Liver (tissue), 9 donors: ENCODE results near the gene WSCD2. TPM values are rescaled to one million over a fixed set of nuclear protein-coding genes. Genes with fewer than 3 reads are reported as not detected.

Experiments used
- DNase-seq: peaks from one replicate; pipeline ENCODE4 v3.0.0-alpha.2; 2017; ENCODE audit warnings: low spot score
- H3K27ac ChIP-seq, 2 donors: one replicate each; pipeline ENCODE4 v1.7.0; 2013; ENCODE audit warnings: inconsistent platforms in 2 of 2, low read length in 2 of 2, control low read depth in 1 of 2, low read depth in 1 of 2, mild to moderate bottlenecking in 1 of 2
- H3K27me3 ChIP-seq, 4 donors: one replicate each; pipeline versions ENCODE4 v1.6.1 to v1.7.0; 2013; ENCODE audit warnings: low read length in 3 of 4, inconsistent platforms in 1 of 4, mild to moderate bottlenecking in 1 of 4, moderate library complexity in 1 of 4; ENCODE audit not compliant: control insufficient read depth in 4 of 4, insufficient read depth in 4 of 4
- H3K36me3 ChIP-seq, 4 donors: one replicate each; pipeline versions ENCODE4 v1.6.1 to v1.7.0; 2013; ENCODE audit warnings: low read length in 3 of 4, mild to moderate bottlenecking in 3 of 4, low read depth in 1 of 4, moderate library complexity in 1 of 4; ENCODE audit not compliant: control insufficient read depth in 4 of 4, insufficient read depth in 3 of 4
- H3K4me1 ChIP-seq, 4 donors: one replicate each; pipeline versions ENCODE4 v1.6.1 to v1.7.0; 2013; ENCODE audit warnings: low read length in 3 of 4, mild to moderate bottlenecking in 3 of 4, moderate library complexity in 1 of 4; ENCODE audit not compliant: control insufficient read depth in 4 of 4, insufficient read depth in 4 of 4
- H3K4me3 ChIP-seq, 3 donors: one replicate each; pipeline versions ENCODE4 v1.6.1 to v1.7.0; 2013; ENCODE audit warnings: low read length in 3 of 3, control low read depth in 1 of 3, low read depth in 1 of 3, mild to moderate bottlenecking in 1 of 3
- H3K9ac ChIP-seq, 2 donors: one replicate each; pipeline ENCODE4 v1.7.0; 2013; ENCODE audit warnings: low read length in 2 of 2, mild to moderate bottlenecking in 2 of 2, moderate library complexity in 2 of 2, control low read depth in 1 of 2, low read depth in 1 of 2
- H3K9me3 ChIP-seq, 4 donors: one replicate each; pipeline versions ENCODE4 v1.6.1 to v1.7.0; 2013; ENCODE audit warnings: low read length in 3 of 4; ENCODE audit not compliant: control insufficient read depth in 4 of 4
- EGR1 ChIP-seq, 2 donors: IDR thresholded peaks; 2 replicates each; pipeline ENCODE4 v1.6.1; 2016 to 2018; ENCODE audit warnings: antibody characterized with exemption in 2 of 2, low read depth in 2 of 2
- FOXA1 ChIP-seq: IDR thresholded peaks from 2 replicates; pipeline ENCODE4 v1.6.1; 2016; ENCODE audit warnings: antibody characterized with exemption
- FOXA2 ChIP-seq: IDR thresholded peaks from 2 replicates; pipeline ENCODE4 v1.6.1; 2016; ENCODE audit warnings: antibody characterized with exemption
- GABPA ChIP-seq, 2 donors: IDR thresholded peaks in 1 of 2; conservative IDR thresholded peaks in 1 of 2; 2 replicates each; pipeline ENCODE4 v1.6.1; 2016; ENCODE audit warnings: antibody characterized with exemption in 2 of 2, mild to moderate bottlenecking in 1 of 2, moderate library complexity in 1 of 2
- HNF4A ChIP-seq, 2 donors: conservative IDR thresholded peaks; 2 replicates each; pipeline ENCODE4 v1.6.1; 2016; ENCODE audit warnings: antibody characterized with exemption in 2 of 2, mild to moderate bottlenecking in 2 of 2
- HNF4G ChIP-seq: IDR thresholded peaks from 2 replicates; pipeline ENCODE4 v1.6.1; 2016; ENCODE audit warnings: antibody characterized with exemption
- JUND ChIP-seq, 2 donors: IDR thresholded peaks; 2 replicates each; pipeline ENCODE4 v1.6.1; 2016; ENCODE audit warnings: antibody characterized with exemption in 2 of 2
- RAD21 ChIP-seq, 2 donors: IDR thresholded peaks; 2 replicates each; pipeline ENCODE4 v1.6.1; 2016; ENCODE audit warnings: antibody characterized with exemption in 2 of 2, mild to moderate bottlenecking in 2 of 2
- RXRA ChIP-seq, 2 donors: IDR thresholded peaks; 2 replicates each; pipeline ENCODE4 v1.6.1; 2017 to 2018; ENCODE audit warnings: antibody characterized with exemption in 2 of 2, mild to moderate bottlenecking in 1 of 2
- SP1 ChIP-seq: IDR thresholded peaks from 2 replicates; pipeline ENCODE4 v1.6.1; 2018; ENCODE audit warnings: antibody characterized with exemption, mild to moderate bottlenecking
- TAF1 ChIP-seq: conservative IDR thresholded peaks from 2 replicates; pipeline ENCODE4 v1.6.1; 2016; ENCODE audit warnings: antibody characterized with exemption, mild to moderate bottlenecking
- YY1 ChIP-seq: IDR thresholded peaks from 2 replicates; pipeline ENCODE4 v1.6.1; 2016; ENCODE audit warnings: antibody characterized with exemption, mild to moderate bottlenecking
- WGBS: extraction: QIAGEN DNeasy Blood & Tissue Kit; methylation state at CpG from one replicate; pipeline ENCODE4 v1.1.7; 2013; 5-methylcytosine and 5-hydroxymethylcytosine counted together
- polyA plus RNA-seq, 2 donors: library from polyadenylated mRNA; stranded (reverse) in 1 of 2; unstranded in 1 of 2; fragments of 200-250 nt in 1 of 2; fragments of >200 nt in 1 of 2; fragmentation: Nextera tagmentation in 1 of 2; extraction: Ambion mirVana in 1 of 2; gene quantifications; one replicate each; pipeline versions ENCODE4 v1.2.1 to v1.2.3, GENCODE V29; 2013 to 2015
- total RNA-seq, 2 donors: library from RNA; depleted of rRNA; stranded (reverse); fragments of >200 nt; gene quantifications; one replicate each; pipeline ENCODE4 v1.2.3, GENCODE V29; 2014
- TF ChIP-seq, protein P1 (sequence below): IDR thresholded peaks from 2 replicates; pipeline ENCODE4 v1.6.1; 2016; ENCODE audit warnings: antibody characterized with exemption, mild to moderate bottlenecking
- TF ChIP-seq, protein P2 (sequence below): IDR thresholded peaks from 2 replicates; pipeline ENCODE4 v1.6.1; 2016; ENCODE audit warnings: antibody characterized with exemption
- TF ChIP-seq, protein P3 (sequence below): IDR thresholded peaks from 2 replicates; pipeline ENCODE4 v1.6.1; 2016; ENCODE audit warnings: antibody characterized with exemption
- TF ChIP-seq, protein P4 (sequence below): IDR thresholded peaks from 2 replicates; pipeline ENCODE4 v1.6.1; 2016; ENCODE audit warnings: antibody characterized with exemption
- donor health status: healthy.
- donor health status: healthy.
- donor health status: healthy.
- donor health status: healthy.
- donor health status: healthy.

WSCD2 gene
- total and polyA plus RNA-seq, 4 donors: under 0.01 to 0.09 (median 0.05) TPM; not detected in 1

DNA sequence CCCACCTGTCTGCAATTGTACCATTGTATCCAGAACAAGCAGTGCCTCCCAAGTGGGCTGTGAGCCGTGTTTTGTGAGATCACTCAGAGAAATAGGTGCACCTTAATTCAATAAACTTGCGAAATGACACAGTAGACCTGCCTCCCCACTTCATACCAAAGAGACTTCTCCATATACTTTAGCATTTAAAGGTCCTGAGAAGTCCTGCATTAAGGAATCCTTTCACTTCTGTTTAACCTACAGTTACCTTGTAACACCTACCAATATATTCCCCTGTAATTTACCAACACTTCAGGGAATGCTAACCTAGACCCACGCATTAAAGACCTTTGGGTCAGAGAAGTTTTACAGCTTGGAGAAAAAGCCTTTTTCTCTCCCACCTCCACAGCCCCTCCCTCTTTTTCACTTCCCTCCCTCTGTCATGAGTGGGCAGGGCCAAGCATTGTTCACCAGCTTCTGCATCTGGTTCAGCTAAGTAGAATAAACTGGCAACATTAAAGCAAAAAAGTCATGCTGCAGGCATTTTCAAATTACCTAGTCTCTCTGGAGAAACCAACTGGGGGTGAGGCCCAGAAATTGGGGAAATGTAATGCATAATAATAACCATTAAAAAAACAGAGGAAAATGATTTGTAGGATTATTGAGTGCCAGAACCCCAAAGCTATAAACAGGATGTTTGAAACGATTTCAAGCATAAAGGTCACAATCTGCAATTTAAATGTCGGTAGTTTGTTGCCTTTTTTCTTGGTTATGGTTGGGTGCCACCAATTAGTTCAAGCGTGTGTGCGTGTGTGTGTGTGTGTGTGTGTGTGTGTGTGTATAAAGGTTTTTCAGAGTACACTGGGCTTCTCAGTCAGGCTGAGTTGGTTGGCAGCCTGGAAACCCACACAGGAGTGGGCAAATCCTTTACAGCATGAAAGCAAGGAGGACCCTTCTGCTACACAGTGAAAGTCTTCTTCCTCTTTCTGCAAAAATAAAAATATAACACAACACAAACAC is 13.7 kb upstream of the WSCD2 start:
- DNase-seq: no peak
- Histone ChIP-seq H3K27ac (no peak overlapping the region), H3K9me3 (no peaks in the 10 kb centered on the region), H3K4me3 (no peak overlapping the region), H3K4me1 (peaks cover 0 to 4% (median 0%) of the 10 kb centered on the region in 4 donors), H3K27me3 (no peaks in the 10 kb centered on the region), H3K36me3 (no peaks in the 10 kb centered on the region), H3K9ac (no peak overlapping the region)
- 65% methylated on average over 7 of the region's 7 CpGs for WGBS
- TF ChIP-seq SP1 (no peak), FOXA1 (no peak), JUND (IDR thresholded peaks at IDR 0.05) (no peak), TAF1 (no peak)

DNA sequence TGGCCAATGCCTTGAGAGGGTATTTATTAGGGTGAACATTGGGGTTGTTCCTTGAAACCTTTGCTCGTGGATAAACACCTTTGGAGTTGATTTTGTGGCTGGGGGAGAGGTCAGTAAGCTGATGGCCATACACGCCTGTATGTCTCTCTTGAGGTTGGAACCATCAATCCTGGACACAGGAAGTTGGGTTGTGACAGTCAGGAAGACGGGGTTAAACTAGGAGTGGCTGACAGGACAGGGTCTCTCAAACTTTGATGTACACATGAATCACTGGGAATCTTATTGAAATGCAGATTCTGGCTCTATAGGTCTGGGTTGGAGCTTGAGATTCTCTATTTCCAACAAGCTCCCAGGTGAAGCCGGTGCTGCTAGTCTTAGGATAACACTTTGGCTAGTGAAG is 12.8 kb upstream of the WSCD2 start:
- Histone ChIP-seq H3K9ac (no peak overlapping the region), H3K36me3 (no peaks in the 10 kb centered on the region), H3K27me3 (no peaks in the 10 kb centered on the region), H3K27ac (no peak overlapping the region), H3K4me1 (peaks cover 0 to 4% (median 0%) of the 10 kb centered on the region in 4 donors), H3K4me3 (no peak overlapping the region), H3K9me3 (no peaks in the 10 kb centered on the region)
- WGBS: 71% methylated on average over 4 of the region's 4 CpGs
- no peak for DNase-seq
- TF ChIP-seq RXRA (IDR thresholded peaks at IDR 0.05) (no peak), RAD21 (IDR thresholded peaks at IDR 0.05) (no peak), HNF4G (no peak), EGR1 (IDR thresholded peaks at IDR 0.05; ENCODE audit: low read depth in 2 of 2) (no peak), GABPA (IDR thresholded peaks at IDR 0.05 in 1 of 2, conservative IDR thresholded peaks at IDR 0.05 in 1 of 2) (no peak), TAF1 (no peak), YY1 (no peak), SP1 (no peak), HNF4A (conservative IDR thresholded peaks at IDR 0.05) (no peak), JUND (IDR thresholded peaks at IDR 0.05) (no peak), FOXA2 (no peak)
- TF ChIP-seq, protein P1, sequence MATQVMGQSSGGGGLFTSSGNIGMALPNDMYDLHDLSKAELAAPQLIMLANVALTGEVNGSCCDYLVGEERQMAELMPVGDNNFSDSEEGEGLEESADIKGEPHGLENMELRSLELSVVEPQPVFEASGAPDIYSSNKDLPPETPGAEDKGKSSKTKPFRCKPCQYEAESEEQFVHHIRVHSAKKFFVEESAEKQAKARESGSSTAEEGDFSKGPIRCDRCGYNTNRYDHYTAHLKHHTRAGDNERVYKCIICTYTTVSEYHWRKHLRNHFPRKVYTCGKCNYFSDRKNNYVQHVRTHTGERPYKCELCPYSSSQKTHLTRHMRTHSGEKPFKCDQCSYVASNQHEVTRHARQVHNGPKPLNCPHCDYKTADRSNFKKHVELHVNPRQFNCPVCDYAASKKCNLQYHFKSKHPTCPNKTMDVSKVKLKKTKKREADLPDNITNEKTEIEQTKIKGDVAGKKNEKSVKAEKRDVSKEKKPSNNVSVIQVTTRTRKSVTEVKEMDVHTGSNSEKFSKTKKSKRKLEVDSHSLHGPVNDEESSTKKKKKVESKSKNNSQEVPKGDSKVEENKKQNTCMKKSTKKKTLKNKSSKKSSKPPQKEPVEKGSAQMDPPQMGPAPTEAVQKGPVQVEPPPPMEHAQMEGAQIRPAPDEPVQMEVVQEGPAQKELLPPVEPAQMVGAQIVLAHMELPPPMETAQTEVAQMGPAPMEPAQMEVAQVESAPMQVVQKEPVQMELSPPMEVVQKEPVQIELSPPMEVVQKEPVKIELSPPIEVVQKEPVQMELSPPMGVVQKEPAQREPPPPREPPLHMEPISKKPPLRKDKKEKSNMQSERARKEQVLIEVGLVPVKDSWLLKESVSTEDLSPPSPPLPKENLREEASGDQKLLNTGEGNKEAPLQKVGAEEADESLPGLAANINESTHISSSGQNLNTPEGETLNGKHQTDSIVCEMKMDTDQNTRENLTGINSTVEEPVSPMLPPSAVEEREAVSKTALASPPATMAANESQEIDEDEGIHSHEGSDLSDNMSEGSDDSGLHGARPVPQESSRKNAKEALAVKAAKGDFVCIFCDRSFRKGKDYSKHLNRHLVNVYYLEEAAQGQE: no peak
- TF ChIP-seq, protein P2, sequence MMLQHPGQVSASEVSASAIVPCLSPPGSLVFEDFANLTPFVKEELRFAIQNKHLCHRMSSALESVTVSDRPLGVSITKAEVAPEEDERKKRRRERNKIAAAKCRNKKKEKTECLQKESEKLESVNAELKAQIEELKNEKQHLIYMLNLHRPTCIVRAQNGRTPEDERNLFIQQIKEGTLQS: no peak
- TF ChIP-seq, protein P3, sequence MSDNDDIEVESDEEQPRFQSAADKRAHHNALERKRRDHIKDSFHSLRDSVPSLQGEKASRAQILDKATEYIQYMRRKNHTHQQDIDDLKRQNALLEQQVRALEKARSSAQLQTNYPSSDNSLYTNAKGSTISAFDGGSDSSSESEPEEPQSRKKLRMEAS: no peak
- TF ChIP-seq, protein P4, sequence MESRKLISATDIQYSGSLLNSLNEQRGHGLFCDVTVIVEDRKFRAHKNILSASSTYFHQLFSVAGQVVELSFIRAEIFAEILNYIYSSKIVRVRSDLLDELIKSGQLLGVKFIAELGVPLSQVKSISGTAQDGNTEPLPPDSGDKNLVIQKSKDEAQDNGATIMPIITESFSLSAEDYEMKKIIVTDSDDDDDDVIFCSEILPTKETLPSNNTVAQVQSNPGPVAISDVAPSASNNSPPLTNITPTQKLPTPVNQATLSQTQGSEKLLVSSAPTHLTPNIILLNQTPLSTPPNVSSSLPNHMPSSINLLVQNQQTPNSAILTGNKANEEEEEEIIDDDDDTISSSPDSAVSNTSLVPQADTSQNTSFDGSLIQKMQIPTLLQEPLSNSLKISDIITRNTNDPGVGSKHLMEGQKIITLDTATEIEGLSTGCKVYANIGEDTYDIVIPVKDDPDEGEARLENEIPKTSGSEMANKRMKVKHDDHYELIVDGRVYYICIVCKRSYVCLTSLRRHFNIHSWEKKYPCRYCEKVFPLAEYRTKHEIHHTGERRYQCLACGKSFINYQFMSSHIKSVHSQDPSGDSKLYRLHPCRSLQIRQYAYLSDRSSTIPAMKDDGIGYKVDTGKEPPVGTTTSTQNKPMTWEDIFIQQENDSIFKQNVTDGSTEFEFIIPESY: no peak
